Measurements from ENCODE around the gene HDAC4. TPM values are rescaled to one million over a fixed set of nuclear protein-coding genes. Genes with fewer than 3 reads are reported as not detected.

HDAC4 gene
- total RNA-seq, 4 donors from 2014 or later: 12.9 to 91.6 (median 39.8) TPM

GRCh38 chr2:239263231-239263630 is 137.6 kb downstream of the HDAC4 start:
- no peak overlapping the region for H3K27ac ChIP-seq
- 88 to 96% methylated on average over 4 to 5 of the region's 14 CpGs for WGBS, 2 donors
- no peaks in the 10 kb centered on the region for H3K9me3 ChIP-seq
- DNase-seq: no peak
- H3K27me3 ChIP-seq: no peaks in the 10 kb centered on the region
- no peak overlapping the region for H3K4me3 ChIP-seq (replicated peaks in 1 of 3)
- intact Hi-C loops (cut with DNase I): loop anchor here (10.0 kb wide), 1 partner anchor 142 kb away; the partner anchor contains the start of gene HDAC4
- no peak for TF ChIP-seq POLR2A (IDR thresholded peaks at IDR 0.05)
- no peak for TF ChIP-seq CTCF (IDR thresholded peaks at IDR 0.05)
- no peaks in the 10 kb centered on the region for H3K36me3 ChIP-seq
- H3K4me1 ChIP-seq: peaks cover 38 to 62% of the 10 kb centered on the region in 2 donors

- 91 to 92% methylated on average over 21 to 23 of the region's 23 CpGs for WGBS, 2 donors
- intact Hi-C loops (cut with DNase I): loop anchor here (10.0 kb wide), 1 partner anchor 142 kb away; the partner anchor contains the start of gene HDAC4
- Histone ChIP-seq H3K4me3 (replicated peaks in 1 of 3) (no peak overlapping the region), H3K27me3 (no peaks in the 10 kb centered on the region), H3K36me3 (no peaks in the 10 kb centered on the region), H3K27ac (no peak overlapping the region), H3K4me1 (peaks cover 33 to 57% of the 10 kb centered on the region in 2 donors), H3K9me3 (no peaks in the 10 kb centered on the region)
- no peak for TF ChIP-seq CTCF (IDR thresholded peaks at IDR 0.05)
- no peak for TF ChIP-seq POLR2A (IDR thresholded peaks at IDR 0.05)
- DNase-seq: no peak
These were observed 138.2 kb downstream of the HDAC4 start for GRCh38 chr2:239262484-239263230.

- H3K4me1 ChIP-seq: peaks cover 29 to 49% of the 10 kb centered on the region in 2 donors
- 94 to 95% methylated on average over 20 to 22 of the region's 22 CpGs for WGBS, 2 donors
These were observed 138.9 kb downstream of the HDAC4 start for GRCh38 chr2:239261796-239262483.

GRCh38 chr2:239261356-239261755 is 139.5 kb downstream of the HDAC4 start:
- Histone ChIP-seq H3K27ac (no peak overlapping the region), H3K4me3 (replicated peaks in 1 of 3) (no peak overlapping the region), H3K4me1 (peaks cover 24 to 44% of the 10 kb centered on the region in 2 donors), H3K36me3 (no peaks in the 10 kb centered on the region), H3K27me3 (no peaks in the 10 kb centered on the region), H3K9me3 (no peaks in the 10 kb centered on the region)
- DNase-seq: no peak
- TF ChIP-seq CTCF (IDR thresholded peaks at IDR 0.05) (no peak), POLR2A (IDR thresholded peaks at IDR 0.05) (no peak)
- intact Hi-C loops (cut with DNase I): loop anchor here (10.0 kb wide), 1 partner anchor 143 kb away; the partner anchor contains the start of gene HDAC4
- 94 to 100% methylated on average over 7 to 8 of the region's 8 CpGs for WGBS, 2 donors

More at GRCh38 chr2:239261796-239262483, 138.9 kb downstream of the HDAC4 start:
- no peak for TF ChIP-seq CTCF (IDR thresholded peaks at IDR 0.05)
- TF ChIP-seq POLR2A (IDR thresholded peaks at IDR 0.05): no peak
- H3K36me3 ChIP-seq: no peaks in the 10 kb centered on the region
- H3K27me3 ChIP-seq: no peaks in the 10 kb centered on the region
- DNase-seq: no peak
- H3K9me3 ChIP-seq: no peaks in the 10 kb centered on the region
- H3K27ac ChIP-seq: no peak overlapping the region
- no peak overlapping the region for H3K4me3 ChIP-seq (replicated peaks in 1 of 3)
- intact Hi-C loops (cut with DNase I): loop anchor here (10.0 kb wide), 1 partner anchor 143 kb away; the partner anchor contains the start of gene HDAC4
